PC-3 (cell line): ENCODE data around the gene EPHA1. TPM values are rescaled to one million over a fixed set of nuclear protein-coding genes. Genes with fewer than 3 reads are reported as not detected.

Experiments
- ATAC-seq: fragments of 200-7000 bp; cut with Tn5 transposase; 2 replicates; pipeline ENCODE4 v1.9.1; 2020; ENCODE audit warnings: mild to moderate bottlenecking, moderate library complexity
- BruUV-seq: library from RNA; stranded (reverse); fragments of 400-500 nt; replicated peaks from 2 replicates; lab custom pipeline; 2021; lab: Mats Ljungman, UMichigan
- CTCF ChIA-PET: fragments of 300-600 bp; sonication (Branson Sonifier 250); formaldehyde crosslinking; loops from one replicate; lab custom pipeline; 2022; ENCODE audit warnings: antibody characterized with exemption; lab: Charles Lee
- POLR2A ChIA-PET: fragments of 300-600 bp; sonication (Branson Sonifier 250); formaldehyde crosslinking; loops from one replicate; lab custom pipeline; 2022; ENCODE audit warnings: antibody characterized with exemption; ENCODE audit not compliant: unreplicated experiment; lab: Charles Lee
- DNase-seq: peaks from one replicate; pipeline ENCODE4 v3.0.0-alpha.2; 2015
- H2AFZ ChIP-seq: fragments of 300-600 bp; sonication (generic); 2 replicates; pipeline ENCODE4 v1.6.0; 2016; ENCODE audit warnings: antibody characterized with exemption, low read length
- H3F3A ChIP-seq: fragments of 300-600 bp; sonication (generic); one replicate; pipeline ENCODE4 v1.6.0; 2017; ENCODE audit warnings: antibody characterized with exemption, low read length, control low read depth, mild to moderate bottlenecking; ENCODE audit not compliant: unreplicated experiment
- H3K27ac ChIP-seq: fragments of 300-600 bp; sonication (generic); 2 replicates; pipeline ENCODE4 v1.5.1; 2016; ENCODE audit warnings: mild to moderate bottlenecking, low read length
- H3K27me3 ChIP-seq: fragments of 300-600 bp; sonication (generic); 2 replicates; pipeline ENCODE4 v1.6.1; 2016; ENCODE audit warnings: low read length, mixed read lengths
- H3K36me3 ChIP-seq: fragments of 300-600 bp; sonication (generic); 2 replicates; pipeline ENCODE4 v1.6.1; 2016; ENCODE audit warnings: low read depth, mixed run types, low read length, mixed read lengths
- H3K4me1 ChIP-seq: fragments of 300-600 bp; sonication (generic); 2 replicates; pipeline ENCODE4 v1.5.1; 2016; ENCODE audit warnings: low read length; ENCODE audit not compliant: insufficient read depth
- H3K4me2 ChIP-seq: fragments of 300-600 bp; sonication (generic); 2 replicates; pipeline ENCODE4 v1.6.0; 2016; ENCODE audit warnings: low read length
- H3K4me3 ChIP-seq: fragments of 300-600 bp; sonication (generic); 2 replicates; pipeline ENCODE4 v1.5.1; 2016; ENCODE audit warnings: mild to moderate bottlenecking, low read length, mixed read lengths
- H3K79me2 ChIP-seq: fragments of 300-600 bp; sonication (generic); 2 replicates; pipeline ENCODE4 v1.6.1; 2017; ENCODE audit warnings: low read length, mixed read lengths
- H3K9ac ChIP-seq: fragments of 300-600 bp; sonication (generic); 2 replicates; pipeline ENCODE4 v1.6.0; 2016; ENCODE audit warnings: mild to moderate bottlenecking, low read length
- H3K9me2 ChIP-seq: fragments of 300-600 bp; sonication (generic); replicated peaks from 2 replicates; pipeline ENCODE4 v1.6.1; 2016; ENCODE audit warnings: mixed run types, low read length, mixed read lengths
- H3K9me3 ChIP-seq: fragments of 300-600 bp; sonication (generic); 2 replicates; pipeline ENCODE4 v1.6.1; 2016; ENCODE audit warnings: low read length, mixed read lengths
- H4K20me1 ChIP-seq: fragments of 300-600 bp; sonication (generic); 2 replicates; pipeline ENCODE4 v1.6.1; 2016; ENCODE audit warnings: low read length, mixed read lengths
- EZH2 ChIP-seq: fragments of 300-600 bp; sonication (generic); IDR thresholded peaks from one replicate; pipeline ENCODE4 v1.6.1; 2017; ENCODE audit warnings: antibody characterized with exemption, mild to moderate bottlenecking, low read length; ENCODE audit not compliant: unreplicated experiment
- EZH2phosphoT487 ChIP-seq: fragments of 300-600 bp; sonication (generic); IDR thresholded peaks from 2 replicates; pipeline ENCODE4 v1.6.1; 2018; ENCODE audit warnings: mild to moderate bottlenecking, antibody characterized with exemption, low read length, borderline replicate concordance
- intact Hi-C: fragments of 100-400 bp; cut with micrococcal nuclease; formaldehyde crosslinking; loops from 2 replicates; pipeline ENCODE4 v1.9.0; 2023
- total RNA-seq: library from RNA; depleted of rRNA; stranded (reverse); fragments of >200 nt; gene quantifications from 2 replicates; pipeline ENCODE4 v1.2.3, GENCODE V29; 2014
- TF ChIP-seq, protein P1 (sequence below): fragments of 300-600 bp; sonication (generic); conservative IDR thresholded peaks from 2 replicates; pipeline ENCODE4 v1.5.1; 2017; ENCODE audit warnings: antibody characterized with exemption, low read depth, mild to moderate bottlenecking, low read length

EPHA1 gene
- total RNA-seq, 1 experiment from 2014 or later, result 46.4 TPM

DNA sequence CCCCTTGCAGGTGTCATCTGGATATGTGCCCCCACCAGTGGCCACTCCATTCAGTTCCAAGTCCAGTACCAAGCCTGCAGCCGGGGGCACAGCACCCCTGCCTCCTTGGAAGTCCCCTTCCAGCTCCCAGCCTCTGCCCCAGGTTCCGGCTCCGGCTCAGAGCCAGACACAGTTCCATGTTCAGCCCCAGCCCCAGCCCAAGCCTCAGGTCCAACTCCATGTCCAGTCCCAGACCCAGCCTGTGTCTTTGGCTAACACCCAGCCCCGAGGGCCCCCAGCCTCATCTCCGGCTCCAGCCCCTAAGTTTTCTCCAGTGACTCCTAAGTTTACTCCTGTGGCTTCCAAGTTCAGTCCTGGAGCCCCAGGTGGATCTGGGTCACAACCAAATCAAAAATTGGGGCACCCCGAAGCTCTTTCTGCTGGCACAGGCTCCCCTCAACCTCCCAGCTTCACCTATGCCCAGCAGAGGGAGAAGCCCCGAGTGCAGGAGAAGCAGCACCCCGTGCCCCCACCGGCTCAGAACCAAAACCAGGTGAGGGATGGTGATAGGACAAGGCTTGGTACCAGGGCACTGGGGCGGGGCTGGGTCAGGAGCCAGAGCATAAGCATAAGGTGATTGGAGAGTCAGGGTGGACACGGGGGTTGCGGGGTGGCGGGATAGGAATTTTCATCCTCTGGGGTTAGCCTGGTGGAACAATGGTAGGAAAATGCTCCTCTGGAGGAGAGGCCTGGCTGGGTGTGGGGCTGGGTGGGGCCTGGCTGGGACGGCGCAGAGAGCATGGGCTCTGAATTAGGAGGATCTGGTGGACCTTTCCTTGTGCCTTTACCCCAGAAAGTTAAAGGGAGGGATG, 25.6 kb downstream of the EPHA1 start:
- no TSS peak for BruUV-seq
- Histone ChIP-seq H3F3A (no peaks in the 10 kb centered on the region), H4K20me1 (peaks cover 56% of the 10 kb centered on the region), H3K9ac (peak overlapping the region; percentile 94; the same call in 1 of the 2 replicates), H3K4me3 (peak overlapping the region; percentile 96), H2AFZ (no peak overlapping the region), H3K4me2 (peak overlapping the region; percentile 100), H3K27me3 (no peaks in the 10 kb centered on the region), H3K36me3 (peaks cover 17% of the 10 kb centered on the region; the same call in 1 of the 2 replicates), H3K27ac (no peak overlapping the region), H3K79me2 (peaks cover 86% of the 10 kb centered on the region), H3K9me3 (no peaks in the 10 kb centered on the region), H3K9me2 (no peaks in the 10 kb centered on the region), H3K4me1 (peaks cover 49% of the 10 kb centered on the region)
- intact Hi-C loops, result loop anchor here (5.0 kb wide), 1 partner anchor 34 kb away; no protein-coding TSS in a partner anchor
- no peak for TF ChIP-seq EZH2phosphoT487
- TF ChIP-seq, protein P1, sequence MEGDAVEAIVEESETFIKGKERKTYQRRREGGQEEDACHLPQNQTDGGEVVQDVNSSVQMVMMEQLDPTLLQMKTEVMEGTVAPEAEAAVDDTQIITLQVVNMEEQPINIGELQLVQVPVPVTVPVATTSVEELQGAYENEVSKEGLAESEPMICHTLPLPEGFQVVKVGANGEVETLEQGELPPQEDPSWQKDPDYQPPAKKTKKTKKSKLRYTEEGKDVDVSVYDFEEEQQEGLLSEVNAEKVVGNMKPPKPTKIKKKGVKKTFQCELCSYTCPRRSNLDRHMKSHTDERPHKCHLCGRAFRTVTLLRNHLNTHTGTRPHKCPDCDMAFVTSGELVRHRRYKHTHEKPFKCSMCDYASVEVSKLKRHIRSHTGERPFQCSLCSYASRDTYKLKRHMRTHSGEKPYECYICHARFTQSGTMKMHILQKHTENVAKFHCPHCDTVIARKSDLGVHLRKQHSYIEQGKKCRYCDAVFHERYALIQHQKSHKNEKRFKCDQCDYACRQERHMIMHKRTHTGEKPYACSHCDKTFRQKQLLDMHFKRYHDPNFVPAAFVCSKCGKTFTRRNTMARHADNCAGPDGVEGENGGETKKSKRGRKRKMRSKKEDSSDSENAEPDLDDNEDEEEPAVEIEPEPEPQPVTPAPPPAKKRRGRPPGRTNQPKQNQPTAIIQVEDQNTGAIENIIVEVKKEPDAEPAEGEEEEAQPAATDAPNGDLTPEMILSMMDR, result no peak
- TF ChIP-seq EZH2, result no peak
- POLR2A ChIA-PET, result interaction anchor here (0.6 kb wide), 1 partner anchor 10 kb away, joined by 9 read pairs; no protein-coding TSS in a partner anchor
- DNase-seq (no peak), ATAC-seq (no peak)
- CTCF ChIA-PET, result no interaction called here

DNA sequence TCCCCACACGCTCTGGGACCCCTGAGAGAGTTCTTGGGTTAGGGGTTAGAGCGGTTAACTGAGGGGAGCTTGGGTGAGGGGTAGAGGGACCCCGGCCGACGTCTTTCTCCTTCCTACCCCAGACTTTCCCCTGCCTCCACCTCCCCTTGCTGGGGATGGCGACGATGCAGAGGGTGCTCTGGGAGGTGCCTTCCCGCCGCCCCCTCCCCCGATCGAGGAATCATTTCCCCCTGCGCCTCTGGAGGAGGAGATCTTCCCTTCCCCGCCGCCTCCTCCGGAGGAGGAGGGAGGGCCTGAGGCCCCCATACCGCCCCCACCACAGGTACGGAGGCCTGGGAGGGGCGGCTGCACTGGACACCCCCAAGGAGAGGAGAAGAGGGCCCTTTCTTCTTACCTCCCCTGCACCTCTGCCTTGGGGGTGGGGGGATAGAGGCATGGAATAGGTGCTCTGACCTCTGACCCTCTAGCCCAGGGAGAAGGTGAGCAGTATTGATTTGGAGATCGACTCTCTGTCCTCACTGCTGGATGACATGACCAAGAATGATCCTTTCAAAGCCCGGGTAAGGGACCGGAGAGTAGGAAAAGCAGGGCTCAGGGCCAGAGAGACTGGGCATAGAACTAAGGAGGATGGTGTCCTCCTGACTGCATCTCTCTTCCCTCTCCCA, 26.4 kb downstream of the EPHA1 start:
- ChIA-PET POLR2A (no interaction called here), CTCF (no interaction called here)
- H3K9ac ChIP-seq, result peak overlapping the region; percentile 94
- no peak overlapping the region for H2AFZ ChIP-seq
- ATAC-seq (no peak), DNase-seq (no peak)
- BruUV-seq, result TSS peak; percentile 53
- H3K27me3 ChIP-seq, result no peaks in the 10 kb centered on the region
- peak overlapping the region; percentile 96 for H3K4me3 ChIP-seq
- no peaks in the 10 kb centered on the region for H3F3A ChIP-seq
- H3K9me2 ChIP-seq, result no peaks in the 10 kb centered on the region
- peaks cover 49% of the 10 kb centered on the region for H3K4me1 ChIP-seq
- H3K36me3 ChIP-seq, result peaks cover 11% of the 10 kb centered on the region; the same call in 1 of the 2 replicates
- H3K9me3 ChIP-seq, result no peaks in the 10 kb centered on the region
- no peak for TF ChIP-seq EZH2
- no peak for TF ChIP-seq EZH2phosphoT487
- TF ChIP-seq, protein P1, result no peak
- peak overlapping the region; percentile 100 for H3K4me2 ChIP-seq
- peaks cover 84% of the 10 kb centered on the region for H3K79me2 ChIP-seq
- no peak overlapping the region for H3K27ac ChIP-seq
- H4K20me1 ChIP-seq, result peaks cover 50% of the 10 kb centered on the region
- intact Hi-C loops, result loop anchor here (5.0 kb wide), 1 partner anchor 35 kb away; no protein-coding TSS in a partner anchor
